ENCODE measurements around the gene TAF11L4. TPM values are rescaled to one million over a fixed set of nuclear protein-coding genes. Genes with fewer than 3 reads are reported as not detected.
"Not testable (repeated sequence)": the region's sequence is repeated elsewhere in the genome, so short reads cannot be mapped to it uniquely, and the experiment has no call there.

TAF11L4 gene
- total RNA-seq, 2 experiments from 2014 or later = not detected

GRCh38 chr5:17481378-17481777 is 40.2 kb upstream of the TAF11L4 start:
- Histone ChIP-seq H3K27ac (ENCODE audit: low read depth in 1 of 2, low read length in 2 of 2) (no peak overlapping the region), H3K36me3 (ENCODE audit: insufficient read depth, low read length) (no peaks in the 10 kb centered on the region), H3K9me3 (ENCODE audit: control insufficient read depth in 1 of 2, insufficient read depth in 1 of 2, low read length in 2 of 2) (peaks cover 0 to 5% of the 10 kb centered on the region in 2 experiments), H3K27me3 (ENCODE audit: control insufficient read depth in 1 of 2, insufficient read depth in 2 of 2, low read length in 2 of 2) (no peaks in the 10 kb centered on the region), H3K4me3 (ENCODE audit: low read length) (no peak overlapping the region), H3K4me1 (ENCODE audit: insufficient read depth, low read length) (no peaks in the 10 kb centered on the region)
- CTCF ChIA-PET = no interaction called here
- Mint-ChIP-seq H3K36me3 (ENCODE audit: low read depth) (no peaks in the 10 kb centered on the region), H3K4me3 (no peak overlapping the region), H3K27me3 (no peaks in the 10 kb centered on the region), H3K4me1 (ENCODE audit: low read depth) (no peaks in the 10 kb centered on the region), H3K27ac (no peak overlapping the region), H3K9me3 (no peaks in the 10 kb centered on the region)
- intact Hi-C loops (cut with DNase I, micrococcal nuclease) = no loop called here
- POLR2A ChIA-PET = no interaction called here
- DNase-seq (no peak), ATAC-seq (ENCODE audit: poor library complexity) (no peak)
- TF ChIP-seq, protein P1, sequence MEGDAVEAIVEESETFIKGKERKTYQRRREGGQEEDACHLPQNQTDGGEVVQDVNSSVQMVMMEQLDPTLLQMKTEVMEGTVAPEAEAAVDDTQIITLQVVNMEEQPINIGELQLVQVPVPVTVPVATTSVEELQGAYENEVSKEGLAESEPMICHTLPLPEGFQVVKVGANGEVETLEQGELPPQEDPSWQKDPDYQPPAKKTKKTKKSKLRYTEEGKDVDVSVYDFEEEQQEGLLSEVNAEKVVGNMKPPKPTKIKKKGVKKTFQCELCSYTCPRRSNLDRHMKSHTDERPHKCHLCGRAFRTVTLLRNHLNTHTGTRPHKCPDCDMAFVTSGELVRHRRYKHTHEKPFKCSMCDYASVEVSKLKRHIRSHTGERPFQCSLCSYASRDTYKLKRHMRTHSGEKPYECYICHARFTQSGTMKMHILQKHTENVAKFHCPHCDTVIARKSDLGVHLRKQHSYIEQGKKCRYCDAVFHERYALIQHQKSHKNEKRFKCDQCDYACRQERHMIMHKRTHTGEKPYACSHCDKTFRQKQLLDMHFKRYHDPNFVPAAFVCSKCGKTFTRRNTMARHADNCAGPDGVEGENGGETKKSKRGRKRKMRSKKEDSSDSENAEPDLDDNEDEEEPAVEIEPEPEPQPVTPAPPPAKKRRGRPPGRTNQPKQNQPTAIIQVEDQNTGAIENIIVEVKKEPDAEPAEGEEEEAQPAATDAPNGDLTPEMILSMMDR (IDR thresholded peaks at IDR 0.05) = no peak

DNA sequence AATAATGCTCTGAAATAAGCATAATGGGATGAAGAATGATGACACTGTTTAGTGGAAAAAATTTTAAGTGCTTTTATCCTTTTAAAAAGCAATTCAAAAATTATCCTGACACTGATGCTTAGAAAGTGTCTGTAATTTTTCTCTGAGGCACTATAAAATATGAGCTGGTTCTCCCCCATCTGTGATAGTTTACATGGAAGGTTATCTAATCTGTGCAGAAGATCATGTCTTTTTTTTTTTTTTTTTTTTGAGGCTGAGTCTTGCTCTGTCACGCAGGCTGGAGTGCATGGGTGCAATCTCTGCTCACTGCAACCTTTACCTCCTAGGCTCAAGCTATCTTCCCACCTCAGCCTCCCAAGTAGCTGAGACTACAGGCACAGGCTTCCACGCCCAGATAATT is 38.8 kb upstream of the TAF11L4 start:
- ATAC-seq (ENCODE audit: poor library complexity) (no peak), DNase-seq (no peak)
- H3K4me3 Mint-ChIP-seq = no peak overlapping the region
- H3K27me3 Mint-ChIP-seq = no peaks in the 10 kb centered on the region
- Histone ChIP-seq H3K36me3 (ENCODE audit: insufficient read depth, low read length) (no peaks in the 10 kb centered on the region), H3K4me1 (ENCODE audit: insufficient read depth, low read length) (no peaks in the 10 kb centered on the region), H3K9me3 (ENCODE audit: control insufficient read depth in 1 of 2, insufficient read depth in 1 of 2, low read length in 2 of 2) (peaks cover 0 to 5% of the 10 kb centered on the region in 2 experiments), H3K4me3 (ENCODE audit: low read length) (no peak overlapping the region), H3K27ac (ENCODE audit: low read depth in 1 of 2, low read length in 2 of 2) (no peak overlapping the region), H3K27me3 (ENCODE audit: control insufficient read depth in 1 of 2, insufficient read depth in 2 of 2, low read length in 2 of 2) (no peaks in the 10 kb centered on the region)
- no peaks in the 10 kb centered on the region for H3K4me1 Mint-ChIP-seq (ENCODE audit: low read depth)
- TF ChIP-seq, protein P1 (IDR thresholded peaks at IDR 0.05) = no peak
- ChIA-PET POLR2A (no interaction called here), CTCF (no interaction called here)
- no peak overlapping the region for H3K27ac Mint-ChIP-seq
- no peaks in the 10 kb centered on the region for H3K9me3 Mint-ChIP-seq
- H3K36me3 Mint-ChIP-seq (ENCODE audit: low read depth) = no peaks in the 10 kb centered on the region
- intact Hi-C loops (cut with DNase I, micrococcal nuclease) = no loop called here

GRCh38 chr5:17486464-17487173 is 35.0 kb upstream of the TAF11L4 start:
- H3K4me1 Mint-ChIP-seq (ENCODE audit: low read depth); CTCF ChIA-PET; POLR2A ChIA-PET: not testable (repeated sequence)

DNA sequence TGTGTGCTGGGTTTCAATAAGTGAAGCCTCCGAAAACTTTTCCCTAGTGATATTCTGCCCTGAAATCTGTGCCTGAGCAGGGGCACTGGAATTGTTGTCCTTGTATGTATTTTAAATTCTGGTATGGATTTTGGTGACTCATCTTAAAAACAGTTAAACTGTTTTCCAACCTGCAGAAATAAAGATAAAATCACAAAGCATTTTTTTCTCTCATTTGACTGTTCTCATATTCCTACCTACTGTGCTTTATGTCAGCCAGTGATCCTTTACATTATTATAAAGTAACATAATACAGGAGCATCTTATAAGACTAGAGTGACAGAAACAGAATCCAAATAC is 34.5 kb upstream of the TAF11L4 start:
- no peak overlapping the region for H3K4me3 Mint-ChIP-seq
- H3K27ac ChIP-seq (ENCODE audit: low read depth in 1 of 2, low read length in 2 of 2) = no peak overlapping the region
- no peaks in the 10 kb centered on the region for H3K36me3 ChIP-seq (ENCODE audit: insufficient read depth, low read length)
- H3K4me3 ChIP-seq (ENCODE audit: low read length) = no peak overlapping the region
- no peaks in the 10 kb centered on the region for H3K4me1 Mint-ChIP-seq (ENCODE audit: low read depth)
- no peaks in the 10 kb centered on the region for H3K27me3 ChIP-seq (ENCODE audit: control insufficient read depth in 1 of 2, insufficient read depth in 2 of 2, low read length in 2 of 2)
- H3K9me3 ChIP-seq (ENCODE audit: control insufficient read depth in 1 of 2, insufficient read depth in 1 of 2, low read length in 2 of 2) = peaks cover 0 to 15% of the 10 kb centered on the region in 2 experiments
- no peaks in the 10 kb centered on the region for H3K4me1 ChIP-seq (ENCODE audit: insufficient read depth, low read length)
- DNase-seq (no peak), ATAC-seq (ENCODE audit: poor library complexity) (no peak)
- CTCF ChIA-PET = no interaction called here
- H3K27me3 Mint-ChIP-seq = no peaks in the 10 kb centered on the region
- no peaks in the 10 kb centered on the region for H3K36me3 Mint-ChIP-seq (ENCODE audit: low read depth)
- H3K27ac Mint-ChIP-seq = no peak overlapping the region
- TF ChIP-seq, protein P1 (IDR thresholded peaks at IDR 0.05) = no peak
- POLR2A ChIA-PET = no interaction called here
- H3K9me3 Mint-ChIP-seq = no peaks in the 10 kb centered on the region
- intact Hi-C loops (cut with DNase I, micrococcal nuclease) = no loop called here

More at GRCh38 chr5:17486464-17487173, 35.0 kb upstream of the TAF11L4 start:
- H3K4me3 Mint-ChIP-seq; H3K9me3 Mint-ChIP-seq; H3K4me3 ChIP-seq (ENCODE audit: low read length); DNase-seq; H3K36me3 ChIP-seq (ENCODE audit: insufficient read depth, low read length); intact Hi-C loops (cut with DNase I, micrococcal nuclease); H3K27ac ChIP-seq (ENCODE audit: low read depth in 1 of 2, low read length in 2 of 2); H3K36me3 Mint-ChIP-seq (ENCODE audit: low read depth); H3K27me3 Mint-ChIP-seq; H3K4me1 ChIP-seq (ENCODE audit: insufficient read depth, low read length); H3K27ac Mint-ChIP-seq; ATAC-seq (ENCODE audit: poor library complexity); H3K27me3 ChIP-seq (ENCODE audit: control insufficient read depth in 1 of 2, insufficient read depth in 2 of 2, low read length in 2 of 2): not testable (repeated sequence)
- H3K9me3 ChIP-seq (ENCODE audit: control insufficient read depth in 1 of 2, insufficient read depth in 1 of 2, low read length in 2 of 2) = peaks cover 0 to 11% of the 10 kb centered on the region in 2 experiments

- POLR2A ChIA-PET; ATAC-seq (ENCODE audit: poor library complexity); H3K36me3 ChIP-seq (ENCODE audit: insufficient read depth, low read length); H3K27me3 ChIP-seq (ENCODE audit: control insufficient read depth in 1 of 2, insufficient read depth in 2 of 2, low read length in 2 of 2); H3K4me1 ChIP-seq (ENCODE audit: insufficient read depth, low read length); H3K4me1 Mint-ChIP-seq (ENCODE audit: low read depth); H3K27ac ChIP-seq (ENCODE audit: low read depth in 1 of 2, low read length in 2 of 2); H3K4me3 ChIP-seq (ENCODE audit: low read length); H3K36me3 Mint-ChIP-seq (ENCODE audit: low read depth); H3K9me3 Mint-ChIP-seq; H3K4me3 Mint-ChIP-seq; CTCF ChIA-PET; H3K27ac Mint-ChIP-seq; intact Hi-C loops (cut with DNase I, micrococcal nuclease); DNase-seq; H3K27me3 Mint-ChIP-seq: not testable (repeated sequence)
- peaks cover 4 to 10% of the 10 kb centered on the region in 2 experiments for H3K9me3 ChIP-seq (ENCODE audit: control insufficient read depth in 1 of 2, insufficient read depth in 1 of 2, low read length in 2 of 2)
Measured at GRCh38 chr5:17491257-17491656, 30.3 kb upstream of the TAF11L4 start.
